NCI-H2196 (cell line): ENCODE data around the gene SMCO1.
"Not testable (repeated sequence)": the region's sequence is repeated elsewhere in the genome, so short reads cannot be mapped to it uniquely, and the experiment has no call there.

Experiments used
- DNase-seq: peaks from one replicate; lab custom pipeline; 2025; ENCODE audit not compliant: unreplicated experiment; lab: John Stamatoyannopoulos, UW

Gene SMCO1

GRCh38 chr3:196523841-196524240 is 8.7 kb upstream of the SMCO1 start:
- no peak for DNase-seq

- DNase-seq: not testable (repeated sequence)
These were observed 6.1 kb upstream of the SMCO1 start for GRCh38 chr3:196521291-196521690.

- no peak for DNase-seq
These were observed 4.6 kb upstream of the SMCO1 start for GRCh38 chr3:196519718-196520082.

- DNase-seq: peak; percentile 67
These were observed 4.0 kb upstream of the SMCO1 start for GRCh38 chr3:196518966-196519717.

- DNase-seq: peak; percentile 81
These were observed 2.8 kb upstream of the SMCO1 start for GRCh38 chr3:196517919-196518318.

- no peak for DNase-seq
These were observed 2.1 kb upstream of the SMCO1 start for GRCh38 chr3:196517162-196517800.

- DNase-seq: no peak
These were observed 813 bp downstream of the SMCO1 start for GRCh38 chr3:196514350-196514716.

GRCh38 chr3:196513697-196514349 is 1.3 kb downstream of the SMCO1 start:
- no peak for DNase-seq

- DNase-seq: not testable (repeated sequence)
These were observed 3.3 kb downstream of the SMCO1 start for GRCh38 chr3:196511646-196512425.

- not testable (repeated sequence) for DNase-seq
These were observed 4.0 kb downstream of the SMCO1 start for GRCh38 chr3:196511108-196511507.

- DNase-seq: no peak
These were observed 8.5 kb downstream of the SMCO1 start for GRCh38 chr3:196506687-196507086.

- DNase-seq: no peak
These were observed 10.6 kb downstream of the SMCO1 start for GRCh38 chr3:196504556-196504955.

- DNase-seq: not testable (repeated sequence)
These were observed 11.1 kb downstream of the SMCO1 start for GRCh38 chr3:196504077-196504398.

GRCh38 chr3:196503196-196504076 is 11.7 kb downstream of the SMCO1 start, which contains the start of gene RNF168:
TSS of gene RNF168 (minus strand) at chr3:196503768. CDS start at chr3:196503173, 595 bp downstream.
- peak; percentile 100 for DNase-seq

- peak; percentile 59 for DNase-seq
These were observed 12.4 kb downstream of the SMCO1 start for GRCh38 chr3:196502775-196503195.

GRCh38 chr3:196501316-196502044 is 13.7 kb downstream of the SMCO1 start:
- no peak for DNase-seq

GRCh38 chr3:196499807-196500524 is 15.2 kb downstream of the SMCO1 start:
- DNase-seq: no peak

- DNase-seq: no peak
These were observed 16.1 kb downstream of the SMCO1 start for GRCh38 chr3:196499061-196499460.

- no peak for DNase-seq
These were observed 16.8 kb downstream of the SMCO1 start for GRCh38 chr3:196498297-196498696.
